ENCODE measurements around the gene FGF18.

GRCh38 chr5:171400169-171400568 is 19.3 kb upstream of the FGF18 start:
- no peak for TF ChIP-seq CTCF (conservative IDR thresholded peaks at IDR 0.05; ENCODE audit: low read length)
- TF ChIP-seq EZH2phosphoT487 (IDR thresholded peaks at IDR 0.05; ENCODE audit: borderline replicate concordance): no peak

Measured in Loucy (cell line).